Stimulated activated CD8-positive, alpha-beta memory T cell treated with anti-CD3 and anti-CD28 coated beads, Interleukin-7, amount 100 ng/mL, for 1 hour (primary cell): ENCODE results near the gene HCK.

Experiments used
- DNase-seq, 2 donors: peaks; one replicate each; pipeline ENCODE4 v3.0.0-alpha.2; 2020; ENCODE audit warnings: low read depth in 2 of 2

The HCK gene

DNA sequence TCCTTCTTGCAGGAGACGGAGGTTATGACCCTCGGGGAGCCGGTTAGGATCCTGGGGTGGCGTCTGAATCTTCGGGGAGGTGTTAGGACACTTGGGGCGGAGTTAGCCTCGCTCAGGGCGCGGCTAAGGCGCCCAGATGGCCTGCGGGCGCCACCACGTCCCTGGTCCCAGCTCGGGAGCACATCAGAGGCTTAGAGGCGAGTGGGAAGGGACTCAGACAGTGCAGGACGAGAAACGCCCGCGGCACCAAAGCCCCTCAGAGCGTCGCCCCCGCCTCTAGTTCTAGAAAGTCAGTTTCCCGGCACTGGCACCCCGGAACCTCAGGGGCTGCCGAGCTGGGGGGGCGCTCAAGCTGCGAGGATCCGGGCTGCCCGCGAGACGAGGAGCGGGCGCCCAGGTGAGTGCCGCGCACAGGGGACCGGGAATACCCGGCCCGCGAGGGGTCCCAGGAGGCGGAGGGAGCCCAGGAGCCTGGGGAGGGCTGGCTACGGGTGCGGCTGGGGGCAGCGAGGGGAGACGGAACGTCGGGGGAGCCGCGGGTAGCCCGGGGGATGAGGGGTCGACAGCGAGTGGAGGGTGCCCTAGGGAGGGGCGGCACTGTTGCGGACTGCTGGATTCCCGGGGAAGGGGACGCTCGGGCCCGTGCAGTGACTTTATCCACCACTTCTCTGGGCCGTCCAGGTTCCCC, at the start of gene HCK:
TSS of gene HCK (plus strand) at position 153 of the 688 bp plus-strand sequence.
- DNase-seq, result no peak

DNA sequence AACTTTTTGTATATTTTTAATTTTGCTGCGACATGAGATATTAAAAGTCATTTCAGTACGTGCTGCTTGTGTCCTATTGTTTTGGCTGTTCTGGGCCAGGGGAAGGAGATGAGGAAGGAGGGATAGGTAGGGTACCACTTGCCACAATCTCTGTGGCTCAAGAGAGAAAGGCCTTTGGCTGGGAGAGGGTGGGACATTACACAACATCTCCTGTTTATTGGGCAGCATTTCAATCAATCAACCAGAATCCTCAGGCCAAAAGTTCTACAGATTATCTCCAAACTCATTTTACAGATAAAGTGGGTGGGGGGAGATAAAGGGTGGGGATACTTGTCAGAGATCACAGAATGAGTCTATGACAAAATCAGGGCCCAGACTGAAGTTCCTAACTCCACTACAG, 48.7 kb upstream of the HCK start:
- DNase-seq, result no peak

DNA sequence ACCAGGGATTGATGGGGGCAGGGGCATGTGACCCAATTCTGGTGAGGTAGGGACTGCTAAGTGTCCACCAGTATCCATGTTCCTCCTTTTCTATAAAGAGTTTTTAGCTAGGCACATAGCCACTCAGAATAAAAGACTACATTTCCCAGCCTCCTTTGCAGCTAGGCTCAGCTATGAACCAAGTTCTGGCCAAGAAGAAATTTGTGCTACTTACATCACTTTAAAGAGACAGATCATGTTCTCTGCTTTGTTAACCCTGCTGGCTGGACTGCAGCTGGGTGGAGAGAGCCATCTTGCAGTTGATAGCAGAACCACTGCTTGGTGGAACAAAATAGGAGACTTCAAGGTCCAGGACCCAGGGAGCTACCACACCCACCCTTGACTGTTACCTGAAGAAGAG, 47.1 kb upstream of the HCK start:
- DNase-seq, result no peak

DNA sequence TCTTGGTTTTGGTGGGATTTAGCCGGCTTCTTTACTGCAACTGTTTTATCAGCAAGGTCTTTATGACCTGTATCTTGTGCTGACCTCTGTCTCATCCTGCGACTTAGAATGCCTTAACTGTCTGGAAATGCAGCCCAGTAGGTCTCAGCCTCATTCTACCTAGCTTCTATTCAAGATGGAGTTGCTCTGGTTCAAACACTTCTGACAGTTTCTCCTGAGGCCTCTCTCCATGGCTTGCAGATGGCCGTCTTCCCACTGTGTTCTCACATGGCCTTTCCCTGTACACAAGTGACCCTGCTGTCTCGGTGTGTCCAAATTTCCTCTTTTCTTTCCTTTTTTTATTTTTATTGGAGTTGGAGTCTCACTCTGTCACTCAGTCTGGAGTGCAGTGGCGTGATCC, 46.0 kb upstream of the HCK start:
- DNase-seq, result no peak

DNA sequence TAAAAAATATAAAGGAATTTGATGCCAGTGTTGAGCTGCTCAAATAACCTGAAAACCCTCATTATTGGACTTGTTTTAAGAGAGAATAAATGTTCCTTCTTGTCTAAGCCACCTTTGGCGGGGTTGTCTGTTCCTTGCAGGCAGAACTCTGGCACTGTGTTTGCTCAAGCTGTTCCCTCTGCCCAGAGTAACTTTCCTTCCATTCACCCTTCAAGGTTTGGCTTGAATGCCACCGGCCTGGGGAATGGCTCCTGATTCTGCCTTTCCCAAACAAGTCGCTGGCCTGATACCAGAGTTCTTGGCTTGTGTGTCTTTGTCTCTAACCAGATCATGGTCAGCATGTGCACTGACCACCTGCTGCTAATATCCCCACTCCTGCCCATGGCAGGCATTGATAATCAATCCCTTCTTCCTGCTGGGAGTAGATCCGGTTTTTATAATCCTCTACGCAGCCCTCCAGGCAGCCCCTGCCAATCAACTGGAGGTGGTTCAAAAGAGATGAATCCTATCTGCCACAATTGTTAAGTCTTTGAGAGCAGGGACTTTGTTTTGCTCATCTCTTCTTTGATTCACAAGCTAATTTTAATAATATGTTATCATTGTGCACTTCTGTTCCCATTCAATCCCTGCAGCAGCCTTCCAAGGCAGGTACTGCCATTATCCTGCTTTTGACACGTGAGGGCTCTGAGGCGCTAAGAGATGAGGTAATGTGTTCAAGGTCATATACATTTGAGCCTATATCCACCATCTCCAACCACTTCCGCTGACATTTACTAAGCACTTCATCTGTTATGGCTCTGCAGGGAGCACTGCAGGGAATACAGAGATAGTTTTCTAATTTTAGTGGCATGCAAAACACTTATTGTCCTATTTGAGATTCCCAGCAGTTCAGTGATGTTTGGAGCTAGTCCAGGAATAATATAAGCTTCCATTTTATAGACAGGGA, 44.9 kb upstream of the HCK start:
- no peak for DNase-seq

DNA sequence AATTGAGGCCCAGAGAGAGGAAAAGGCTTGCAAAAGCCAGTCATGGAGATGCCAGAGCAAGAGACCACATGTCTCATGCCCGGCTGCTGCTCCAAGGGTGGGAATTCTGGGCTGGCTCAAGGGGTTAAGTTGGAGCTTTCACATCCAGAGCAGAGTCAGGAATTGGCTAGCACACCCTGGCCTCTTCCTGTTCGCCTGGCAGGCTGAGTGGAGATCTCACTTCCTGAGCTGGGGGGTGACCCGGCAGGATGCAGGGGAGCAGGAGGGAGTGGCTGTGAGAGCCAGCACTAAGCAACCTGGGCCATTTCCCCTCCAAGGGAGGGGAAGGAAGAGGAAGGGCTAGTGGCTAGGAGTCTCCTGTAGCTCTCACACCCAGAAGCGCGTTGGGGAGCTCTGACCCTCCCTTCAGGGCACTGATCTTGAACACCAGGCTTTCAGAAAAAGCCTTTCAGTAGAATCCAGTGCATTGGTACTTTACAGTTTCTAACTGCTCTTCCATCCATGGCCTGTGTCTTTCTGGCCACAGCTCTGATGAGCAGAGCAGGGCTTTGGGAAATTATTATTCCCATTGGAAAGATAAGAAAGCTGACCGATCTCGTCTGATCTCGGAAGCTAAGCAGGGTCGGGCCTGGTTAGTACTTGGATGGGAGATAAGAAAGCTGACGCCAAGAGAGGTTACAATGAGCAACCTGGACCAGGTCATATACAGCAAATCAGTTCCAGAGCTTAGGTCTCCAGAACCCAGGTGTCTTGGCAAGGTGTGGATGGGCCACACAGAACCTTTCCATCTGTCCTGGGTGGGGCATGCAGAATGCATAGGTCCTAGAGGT, 44.0 kb upstream of the HCK start:
- DNase-seq, result no peak

DNA sequence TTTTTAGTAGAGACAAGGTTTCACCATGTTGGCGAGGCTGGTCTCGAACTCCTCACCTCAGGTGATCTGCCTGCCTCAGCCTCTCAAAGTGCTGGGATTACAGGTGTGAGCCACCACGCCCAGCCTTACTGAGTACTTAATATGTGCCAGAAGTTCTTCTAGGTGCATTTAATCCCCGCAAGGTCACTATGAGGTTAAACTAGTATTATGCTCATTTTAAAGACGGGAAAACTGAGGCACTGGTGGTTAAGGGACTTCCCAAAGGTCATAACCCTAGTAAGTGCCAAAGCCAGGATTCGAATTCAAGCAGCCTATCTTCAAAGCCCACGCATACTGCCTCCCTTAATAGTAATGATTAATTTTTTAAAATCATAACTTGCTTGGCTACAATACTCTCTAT, 42.5 kb upstream of the HCK start:
- no peak for DNase-seq

DNA sequence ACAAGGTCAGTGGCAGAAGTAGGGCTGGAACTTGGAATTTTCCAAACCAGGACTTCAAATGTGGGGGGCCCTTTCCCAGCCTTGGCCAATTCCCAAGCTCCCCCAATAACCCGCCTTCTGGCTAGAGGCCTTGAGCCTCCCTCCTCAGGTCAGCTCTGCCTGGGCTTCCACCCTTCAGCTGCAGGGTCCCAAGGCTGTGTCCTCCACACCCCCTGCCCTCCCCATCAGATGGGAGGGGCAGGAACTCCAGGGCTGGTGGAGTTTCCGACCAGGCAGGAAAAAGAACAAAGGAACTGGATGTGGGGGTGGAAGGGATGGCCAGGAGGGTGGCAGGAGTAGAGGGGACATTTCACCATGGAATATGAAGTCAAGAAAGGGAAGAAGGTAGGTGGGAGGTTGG, 41.9 kb upstream of the HCK start, which contains the start of gene CCM2L:
TSS of gene CCM2L (plus strand) at position 338 of the 400 bp plus-strand sequence. CDS start at position 355, 17 bp downstream.
- DNase-seq, result no peak

DNA sequence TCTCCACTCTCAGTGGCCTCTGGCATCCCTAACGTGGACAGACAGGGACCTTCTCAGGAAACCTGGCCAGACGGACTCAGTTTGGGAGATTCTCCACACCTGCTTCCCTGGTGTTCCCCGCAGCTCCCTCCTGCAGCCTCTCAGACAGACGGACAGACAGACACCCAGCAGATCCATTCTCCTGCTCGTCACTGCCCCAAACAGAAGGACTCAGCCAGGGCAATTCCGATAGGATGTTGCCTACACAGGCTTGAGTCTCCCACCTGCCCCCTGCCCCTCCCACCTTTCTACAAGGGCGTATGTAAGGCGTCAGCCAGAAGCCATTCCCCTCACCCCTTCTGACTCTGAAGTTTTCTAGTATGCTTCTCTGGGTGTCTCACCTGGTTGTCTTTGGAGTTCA, 41.4 kb upstream of the HCK start:
- DNase-seq, result no peak

DNA sequence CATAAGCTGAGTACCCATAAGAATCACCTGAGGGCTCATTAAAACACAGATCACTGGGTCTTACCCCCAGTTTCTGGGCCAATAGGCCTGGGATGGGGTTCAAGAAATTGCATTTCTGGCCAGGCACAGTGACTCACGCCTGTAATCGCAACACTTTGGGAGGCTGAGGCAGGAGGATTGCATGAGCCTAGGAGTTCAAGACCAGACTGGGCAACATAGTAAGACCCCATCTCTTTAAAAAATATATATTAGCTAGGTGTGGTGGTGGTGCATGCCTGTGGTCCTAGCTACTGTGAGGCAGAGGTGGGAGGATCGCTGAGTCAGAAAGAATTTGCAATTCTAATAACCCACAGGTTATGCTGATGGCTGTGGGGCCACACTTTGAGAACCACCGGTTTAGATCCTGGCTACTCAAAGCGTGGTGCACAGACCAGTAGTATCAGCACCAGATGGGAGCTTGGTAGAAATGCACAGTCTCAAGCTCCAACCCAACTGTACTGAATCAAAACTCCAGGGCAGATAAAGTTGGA, 39.8 kb upstream of the HCK start:
- no peak for DNase-seq

DNA sequence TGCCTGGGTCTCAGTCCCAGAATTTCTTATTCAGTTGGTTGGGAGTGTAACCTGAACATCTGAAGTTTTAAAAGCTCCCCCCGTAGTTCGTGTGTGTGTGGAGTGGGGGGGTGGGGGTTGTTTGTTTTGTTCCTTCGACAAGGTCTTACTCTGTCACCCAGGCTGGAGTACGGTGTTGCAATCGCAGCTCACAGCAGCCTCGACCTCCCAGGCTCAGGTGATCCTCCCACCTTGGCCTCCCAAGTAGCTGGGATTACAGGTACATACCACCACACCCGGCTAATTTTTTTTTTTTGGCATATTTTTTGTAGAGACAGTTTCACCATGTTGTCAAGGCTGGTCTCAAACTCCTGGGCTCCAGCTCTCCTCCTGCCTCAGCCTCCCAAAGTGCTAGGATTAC, 38.7 kb upstream of the HCK start:
- no peak for DNase-seq

DNA sequence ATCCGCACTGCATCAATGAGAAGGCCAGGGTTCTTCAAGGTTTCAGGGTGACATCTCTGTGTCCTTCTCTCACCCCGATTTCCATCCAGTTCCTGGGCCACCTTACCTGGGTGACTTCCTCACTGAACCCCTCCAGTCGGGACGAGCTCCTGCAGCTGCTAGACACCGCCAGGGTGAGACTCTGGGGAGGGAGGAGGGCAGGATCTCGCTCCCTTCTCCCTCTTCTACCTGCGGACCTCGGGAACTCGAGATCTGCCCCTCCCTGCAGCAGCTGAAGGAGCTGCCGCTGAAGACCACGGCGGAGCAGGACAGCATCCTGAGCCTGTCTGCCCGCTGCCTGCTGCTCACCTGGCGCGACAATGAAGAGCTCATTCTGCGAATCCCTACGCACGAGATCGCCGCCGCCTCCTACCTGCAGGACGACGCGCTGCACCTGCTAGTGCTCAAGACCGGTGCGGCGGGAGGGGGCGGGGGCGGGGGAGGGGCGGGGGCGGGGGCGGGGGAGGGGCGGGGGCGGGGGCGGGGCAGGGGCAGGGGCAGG, 34.3 kb upstream of the HCK start:
- DNase-seq, result peak in 1 of 2 donors; percentile 8

DNA sequence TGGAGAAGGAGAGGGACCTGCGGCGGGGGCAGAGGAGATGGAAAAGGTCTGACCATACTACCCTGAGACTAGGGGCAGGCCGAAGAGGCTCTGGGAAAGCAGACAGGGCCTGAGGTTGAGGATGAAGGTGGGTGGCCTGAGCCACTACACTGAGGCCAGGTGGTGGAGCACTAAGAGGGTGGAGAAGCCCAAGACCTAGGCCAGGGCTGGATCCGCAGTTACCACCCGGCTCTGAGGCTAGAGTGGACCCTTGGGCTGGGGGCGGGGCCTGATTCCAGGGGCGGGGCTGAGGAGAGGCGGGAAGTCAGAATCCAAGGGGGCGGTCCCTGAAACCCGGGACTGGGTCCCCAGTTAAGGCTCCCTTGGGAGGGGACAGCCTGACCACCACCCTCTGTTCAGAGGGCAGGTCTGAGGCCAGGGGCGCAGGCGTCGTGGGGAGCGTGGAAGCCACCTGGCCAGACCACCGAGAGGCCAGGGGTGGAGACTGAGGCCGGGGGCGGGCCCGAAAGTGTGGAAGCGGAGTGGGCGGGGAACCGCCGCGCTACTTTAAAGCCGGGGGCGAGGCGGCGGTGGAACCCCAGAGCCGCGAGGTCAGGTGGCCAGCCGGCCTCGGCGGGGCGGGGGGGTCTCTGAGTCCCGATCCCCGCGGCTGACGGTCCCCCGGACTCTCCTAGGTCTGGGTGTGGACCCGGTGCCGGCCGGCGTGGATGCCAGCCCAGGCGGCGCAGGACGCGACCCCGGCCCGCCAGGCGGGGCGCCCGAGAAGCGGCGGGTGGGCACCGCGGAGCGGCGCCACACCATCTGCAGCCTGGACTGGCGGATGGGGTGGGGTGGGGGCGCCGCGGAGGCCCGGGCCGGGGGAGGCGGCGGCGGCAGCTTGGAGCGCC, 33.5 kb upstream of the HCK start:
- DNase-seq, result peak in 1 of 2 donors; percentile 20

DNA sequence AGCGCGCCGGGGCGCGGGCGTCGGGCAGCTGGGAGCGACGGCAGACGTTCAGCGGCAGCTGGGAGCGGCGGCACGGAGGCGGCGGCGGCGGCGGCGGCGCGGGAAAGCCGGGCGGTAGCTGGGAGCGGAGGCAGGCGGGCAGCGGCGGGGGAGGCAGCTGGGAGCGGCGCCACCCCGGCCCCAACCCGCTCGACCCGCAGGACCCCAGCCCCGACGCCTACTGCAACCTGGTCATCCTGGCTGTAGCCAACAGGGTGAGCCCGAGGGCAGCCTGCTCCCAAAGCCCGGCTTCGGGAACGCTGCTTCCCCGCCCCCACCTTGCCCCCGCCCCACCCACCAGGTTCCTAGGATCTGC, 32.9 kb upstream of the HCK start:
- DNase-seq, result no peak

DNA sequence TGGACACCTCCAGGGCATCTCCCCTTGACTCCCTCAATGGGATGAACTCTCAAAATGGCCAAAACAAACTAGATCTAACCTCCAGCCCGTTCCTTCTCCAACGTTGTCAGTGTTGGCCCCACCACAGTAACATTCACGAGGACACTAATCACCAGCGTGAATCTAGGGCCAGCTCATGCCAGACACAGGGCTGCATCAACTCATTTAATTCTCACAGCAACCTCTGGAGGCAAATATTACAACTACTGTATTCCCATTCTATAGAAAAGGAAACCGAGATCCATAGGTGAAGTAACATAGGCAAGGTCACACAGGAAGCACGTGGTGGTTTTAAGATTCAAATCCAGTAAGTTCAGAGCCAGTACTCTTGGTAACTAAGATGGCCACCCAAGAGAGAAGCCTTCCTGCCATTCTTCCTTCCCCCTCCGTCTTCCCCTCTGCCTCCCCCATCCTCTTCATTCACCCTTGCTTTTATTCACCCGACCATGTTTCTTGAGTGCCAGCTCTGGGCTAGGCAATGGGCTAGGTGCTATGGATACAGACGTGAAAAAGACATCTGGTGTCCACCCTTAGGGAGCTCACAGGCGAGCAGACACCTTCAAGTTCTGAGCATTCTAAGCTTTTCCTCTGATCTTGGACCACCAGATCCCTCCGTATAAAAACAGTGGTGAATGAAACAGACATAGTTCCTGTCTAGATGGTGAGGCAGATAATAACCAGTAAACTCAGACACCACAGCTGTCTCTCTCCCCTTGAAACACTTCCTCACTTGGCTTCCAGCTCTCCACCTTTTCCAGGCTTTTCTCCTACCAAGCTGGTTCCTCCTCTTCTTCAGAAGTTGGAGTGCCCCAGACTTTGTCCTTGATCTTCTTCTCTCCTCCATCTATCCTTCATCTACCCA, 32.2 kb upstream of the HCK start:
- DNase-seq, result no peak

DNA sequence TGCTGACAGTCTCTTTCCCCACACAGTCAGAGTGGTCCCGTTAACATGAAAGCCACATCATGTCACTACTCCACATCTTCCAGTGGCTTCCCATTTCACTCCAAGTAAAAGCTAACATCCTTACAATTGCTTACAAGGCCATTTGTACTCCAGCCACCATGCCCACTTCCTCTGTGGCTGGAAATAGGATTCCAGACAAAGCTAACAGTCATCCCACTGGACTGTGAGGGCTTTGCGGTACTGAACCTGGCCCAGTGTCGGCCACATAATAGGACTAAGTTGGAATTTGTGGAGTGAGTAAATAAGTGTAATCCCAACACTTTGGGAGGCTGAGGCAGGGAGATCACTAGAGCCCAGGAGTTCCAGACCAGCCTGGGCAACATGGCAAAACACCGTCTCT, 31.0 kb upstream of the HCK start:
- no peak for DNase-seq

DNA sequence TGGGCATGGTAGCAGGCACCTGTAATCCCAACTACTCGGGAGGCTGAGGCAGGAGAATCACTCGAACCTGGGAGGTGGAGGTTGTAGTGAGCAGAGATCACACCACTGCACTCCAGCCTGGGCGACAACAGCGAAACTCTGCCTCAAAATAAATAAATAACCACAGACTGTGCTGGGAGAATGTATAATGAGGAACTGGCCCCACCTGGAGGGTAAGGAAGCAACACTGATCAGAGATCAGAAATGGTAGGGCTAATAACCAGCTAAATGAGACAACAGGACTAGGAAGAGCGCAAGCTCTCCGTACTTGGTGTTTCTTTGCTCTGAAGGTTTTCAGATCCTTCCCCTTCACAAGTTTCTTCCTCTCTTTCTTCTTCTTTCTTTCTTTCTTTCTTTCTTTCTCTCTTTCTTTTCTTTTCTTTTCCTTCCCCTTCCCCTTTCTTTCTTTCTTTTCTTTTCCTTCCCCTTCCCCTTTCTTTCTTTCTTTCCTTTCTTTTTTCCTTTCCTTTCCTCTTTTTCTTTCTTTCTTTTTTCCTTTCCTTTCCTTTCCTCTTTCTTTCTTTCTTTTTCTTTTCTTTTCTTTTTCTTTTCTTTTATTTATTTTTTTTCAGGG, 27.3 kb upstream of the HCK start:
- no peak for DNase-seq

DNA sequence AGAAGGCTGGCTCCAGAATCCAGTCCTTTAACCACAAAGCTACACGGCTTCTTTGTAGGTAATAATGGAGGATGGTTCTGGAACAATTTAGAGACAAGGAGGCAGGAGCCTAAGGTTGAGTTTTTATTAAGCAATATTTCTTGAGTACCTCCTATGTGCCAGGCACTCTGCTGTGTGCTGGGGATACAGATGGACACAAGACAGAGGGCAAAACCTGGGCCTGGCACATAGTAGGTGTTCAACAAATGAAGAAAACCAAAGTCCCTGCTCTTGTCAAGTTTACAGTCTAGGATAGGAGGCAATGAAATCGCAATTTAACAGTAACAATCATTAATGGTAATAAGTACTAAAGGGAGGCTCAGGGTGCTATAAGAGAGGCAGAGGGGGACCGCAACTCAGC, 24.4 kb upstream of the HCK start:
- DNase-seq, result no peak
